ENCODE results near the gene SH3GL2. TPM values are rescaled to one million over a fixed set of nuclear protein-coding genes. Genes with fewer than 3 reads are reported as not detected.

The SH3GL2 gene
- total RNA-seq, 2 experiments from 2014 or later: not detected

DNA sequence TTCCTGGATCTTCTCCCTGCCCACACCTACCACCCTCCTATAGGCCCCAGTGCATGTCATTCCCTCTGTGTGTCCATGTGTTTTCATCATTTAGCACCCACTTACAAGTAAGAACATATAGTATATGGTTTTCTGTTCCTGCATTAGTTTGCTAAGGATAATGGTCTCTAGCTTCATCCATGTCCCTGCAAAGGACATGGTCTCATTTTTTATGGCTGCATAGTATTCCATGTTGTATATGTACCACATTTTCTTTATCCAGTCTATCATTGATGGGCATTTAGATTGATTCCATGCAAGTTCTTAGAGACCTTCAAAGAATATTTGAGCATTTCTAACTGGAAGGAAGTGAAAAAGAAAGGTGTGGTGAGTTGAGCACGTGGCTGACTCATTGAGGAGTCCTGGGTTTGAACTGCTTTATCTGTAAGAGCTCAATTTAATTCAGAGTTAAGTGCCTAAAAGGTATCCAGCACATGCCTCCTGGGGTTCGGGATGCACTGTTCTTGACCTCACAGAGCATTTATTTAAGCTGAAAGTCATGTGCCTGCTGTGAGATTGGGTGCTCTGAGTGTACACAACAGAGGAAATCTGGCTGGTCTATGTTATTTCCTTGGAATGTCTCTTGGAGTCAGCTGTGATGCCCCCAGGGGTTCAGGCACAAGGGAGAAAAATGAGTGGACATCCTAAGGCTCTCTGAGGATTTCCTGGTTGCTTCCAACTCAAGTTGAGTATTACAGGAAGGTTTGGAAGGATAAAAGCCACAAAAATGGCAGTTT, 56.4 kb downstream of the SH3GL2 start:
- H3K27me3 Mint-ChIP-seq (ENCODE audit: low read depth): no peaks in the 10 kb centered on the region
- POLR2A ChIA-PET: no interaction called here

DNA sequence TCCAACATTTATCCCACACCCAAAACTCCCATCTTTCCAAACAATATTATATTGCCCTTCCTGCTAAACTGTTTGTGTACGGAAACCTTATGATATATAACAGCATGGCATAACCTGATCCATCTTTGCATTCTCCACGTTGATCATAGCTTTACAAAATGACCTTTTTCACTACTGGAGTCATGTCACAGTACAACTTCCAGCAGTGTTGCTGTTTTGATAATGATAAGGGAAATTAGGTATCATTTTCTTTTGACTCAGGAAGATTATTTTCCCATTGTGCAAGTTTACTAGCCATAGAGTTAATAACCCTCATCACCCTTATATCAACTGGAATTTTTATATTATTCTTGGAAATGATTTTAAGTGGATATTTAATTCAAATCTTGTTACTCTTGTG, 57.5 kb downstream of the SH3GL2 start:
- DNase-seq (no peak), ATAC-seq (no peak)
- no peaks in the 10 kb centered on the region for H3K4me1 Mint-ChIP-seq (ENCODE audit: low read depth)
- no peaks in the 10 kb centered on the region for H3K27me3 Mint-ChIP-seq (ENCODE audit: low read depth)
- POLR2A ChIA-PET: no interaction called here
- H3K36me3 Mint-ChIP-seq (ENCODE audit: low read depth): no peaks in the 10 kb centered on the region
- no peak overlapping the region for H3K4me3 Mint-ChIP-seq
- CTCF ChIA-PET: no interaction called here
- H3K27ac Mint-ChIP-seq: no peak overlapping the region
- no peaks in the 10 kb centered on the region for H3K9me3 Mint-ChIP-seq (ENCODE audit: insufficient read depth)

More for the DNA sequence above, 56.4 kb downstream of the SH3GL2 start:
- Mint-ChIP-seq H3K27ac (no peak overlapping the region), H3K4me3 (no peak overlapping the region), H3K4me1 (ENCODE audit: low read depth) (no peaks in the 10 kb centered on the region), H3K36me3 (ENCODE audit: low read depth) (no peaks in the 10 kb centered on the region), H3K9me3 (ENCODE audit: insufficient read depth) (no peaks in the 10 kb centered on the region)
- CTCF ChIA-PET: no interaction called here
- DNase-seq: no peak
- no peak for ATAC-seq

DNA sequence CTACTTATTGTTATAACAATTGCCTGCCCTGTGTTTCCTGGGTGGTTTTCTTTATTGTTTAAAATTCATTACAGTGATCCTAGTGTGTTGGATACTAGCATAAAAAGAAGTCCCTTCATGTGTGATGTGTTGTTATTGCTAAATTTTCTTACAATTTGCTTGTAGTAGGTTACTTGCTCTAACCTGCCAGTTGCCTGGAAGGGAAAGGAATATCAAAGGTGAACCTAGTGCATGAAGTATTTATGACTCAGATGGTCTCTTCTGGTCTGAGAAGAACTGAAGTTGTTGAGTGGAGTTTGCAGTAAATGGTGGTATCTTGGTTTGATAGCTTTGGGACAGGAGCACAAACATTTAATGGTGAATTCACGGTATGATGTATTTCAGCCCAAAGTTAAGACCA, 58.0 kb downstream of the SH3GL2 start:
- Mint-ChIP-seq H3K4me3 (no peak overlapping the region), H3K27me3 (ENCODE audit: low read depth) (no peaks in the 10 kb centered on the region), H3K9me3 (ENCODE audit: insufficient read depth) (no peaks in the 10 kb centered on the region), H3K4me1 (ENCODE audit: low read depth) (no peaks in the 10 kb centered on the region), H3K27ac (no peak overlapping the region), H3K36me3 (ENCODE audit: low read depth) (no peaks in the 10 kb centered on the region)
- POLR2A ChIA-PET: no interaction called here
- DNase-seq: no peak
- ATAC-seq: no peak
- CTCF ChIA-PET: no interaction called here

DNA sequence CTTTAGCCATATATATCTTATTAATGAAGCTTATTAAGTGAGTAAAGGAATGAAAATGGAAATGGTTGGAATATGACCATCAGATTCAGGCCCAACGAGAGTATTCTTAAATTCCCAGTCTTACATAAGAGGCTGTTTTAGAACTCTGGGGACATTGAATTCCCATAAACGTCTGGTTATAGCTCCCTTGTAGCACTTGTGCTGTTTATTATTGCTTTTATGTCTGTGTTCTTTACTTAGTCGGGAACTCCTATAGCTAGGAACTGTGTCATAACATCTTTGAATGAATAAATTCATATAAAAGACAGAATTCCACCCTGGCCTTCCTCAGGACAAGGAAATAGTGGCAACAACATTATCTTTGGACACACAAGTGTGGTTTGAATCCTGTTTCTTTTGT, 58.4 kb downstream of the SH3GL2 start:
- Mint-ChIP-seq H3K9me3 (ENCODE audit: insufficient read depth) (no peaks in the 10 kb centered on the region), H3K36me3 (ENCODE audit: low read depth) (no peaks in the 10 kb centered on the region), H3K4me1 (ENCODE audit: low read depth) (no peaks in the 10 kb centered on the region), H3K27me3 (ENCODE audit: low read depth) (no peaks in the 10 kb centered on the region), H3K4me3 (no peak overlapping the region), H3K27ac (no peak overlapping the region)
- ATAC-seq (no peak), DNase-seq (no peak)
- POLR2A ChIA-PET: no interaction called here
- CTCF ChIA-PET: no interaction called here

DNA sequence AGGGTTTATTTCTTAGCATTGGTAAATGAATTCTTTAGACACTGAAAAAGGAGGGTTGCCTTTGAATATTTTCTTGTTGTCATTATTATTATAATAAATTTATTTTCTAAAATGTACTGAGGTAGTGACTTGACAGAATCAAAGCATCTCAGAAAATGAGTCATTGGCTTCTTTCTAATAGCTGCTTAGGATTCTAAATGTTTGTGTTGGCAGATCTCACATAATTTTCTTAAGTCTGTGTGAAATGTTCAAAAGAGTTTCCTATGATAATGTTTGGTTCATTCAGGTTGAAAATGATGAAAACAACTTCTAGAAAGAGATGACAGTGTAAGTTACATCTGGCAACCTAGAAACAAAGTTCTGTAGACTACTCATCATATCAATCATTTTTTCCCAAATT, 69.7 kb downstream of the SH3GL2 start:
- DNase-seq: no peak
- Mint-ChIP-seq H3K27me3 (ENCODE audit: low read depth) (no peaks in the 10 kb centered on the region), H3K9me3 (ENCODE audit: insufficient read depth) (no peaks in the 10 kb centered on the region), H3K4me3 (no peak overlapping the region), H3K4me1 (ENCODE audit: low read depth) (no peaks in the 10 kb centered on the region), H3K36me3 (ENCODE audit: low read depth) (no peaks in the 10 kb centered on the region), H3K27ac (no peak overlapping the region)
- no peak for ATAC-seq
- ChIA-PET POLR2A (no interaction called here), CTCF (no interaction called here)

DNA sequence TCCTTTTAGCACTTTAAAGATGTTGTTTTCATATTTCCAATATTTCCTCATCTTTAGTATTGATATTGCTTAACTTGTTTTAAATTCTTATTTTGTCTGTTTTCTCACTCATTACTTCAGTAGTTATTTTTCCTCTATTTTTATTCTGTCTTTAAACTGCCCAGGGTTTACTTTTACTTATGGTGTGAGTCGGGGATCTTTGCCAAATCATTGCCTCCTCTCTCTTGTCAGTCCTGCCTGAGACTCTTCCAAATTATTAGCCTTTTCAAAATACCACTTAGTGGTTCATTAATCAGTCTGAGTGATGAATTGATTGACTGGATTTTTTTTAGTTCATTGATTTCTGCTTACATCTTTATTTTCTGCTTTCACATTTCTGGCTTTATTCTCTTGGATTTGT, 72.9 kb downstream of the SH3GL2 start:
- DNase-seq (no peak), ATAC-seq (no peak)
- no peaks in the 10 kb centered on the region for H3K36me3 Mint-ChIP-seq (ENCODE audit: low read depth)
- no peak overlapping the region for H3K27ac Mint-ChIP-seq
- POLR2A ChIA-PET: interaction anchor here (0.7 kb wide), 1 partner anchor 101 kb away, joined by 3 read pairs; no protein-coding TSS in a partner anchor
- no peaks in the 10 kb centered on the region for H3K9me3 Mint-ChIP-seq (ENCODE audit: insufficient read depth)
- CTCF ChIA-PET: no interaction called here
- H3K4me3 Mint-ChIP-seq: no peak overlapping the region
- no peaks in the 10 kb centered on the region for H3K4me1 Mint-ChIP-seq (ENCODE audit: low read depth)
- H3K27me3 Mint-ChIP-seq (ENCODE audit: low read depth): no peaks in the 10 kb centered on the region

DNA sequence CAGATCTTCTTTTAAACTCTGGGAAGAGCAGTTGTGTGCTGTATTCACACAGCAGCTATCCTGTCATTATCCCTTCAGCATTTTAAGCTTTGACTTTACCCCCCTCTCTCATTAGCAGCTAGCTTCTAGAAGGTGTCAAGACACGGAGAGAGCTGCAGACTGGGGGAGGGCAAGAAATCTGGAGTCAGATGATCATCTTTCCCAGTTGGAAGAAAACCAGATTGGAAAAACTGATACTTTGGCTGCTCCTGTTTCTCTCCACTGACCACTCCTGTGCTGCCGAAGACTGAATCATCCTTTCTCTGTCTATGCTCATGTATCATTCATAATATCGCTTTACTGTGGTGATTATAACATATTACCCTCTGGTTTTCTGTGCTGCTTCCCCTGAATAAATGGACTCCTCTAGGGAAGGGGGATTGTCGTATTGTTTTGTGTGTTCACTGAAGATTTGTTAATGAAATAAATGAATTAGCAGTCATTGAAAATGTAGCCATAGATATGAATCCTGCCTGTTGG, 75.1 kb downstream of the SH3GL2 start:
- DNase-seq (no peak), ATAC-seq (no peak)
- ChIA-PET CTCF (no interaction called here), POLR2A (no interaction called here)
- Mint-ChIP-seq H3K4me3 (no peak overlapping the region), H3K27me3 (ENCODE audit: low read depth) (no peaks in the 10 kb centered on the region), H3K4me1 (ENCODE audit: low read depth) (no peaks in the 10 kb centered on the region), H3K36me3 (ENCODE audit: low read depth) (no peaks in the 10 kb centered on the region), H3K27ac (no peak overlapping the region), H3K9me3 (ENCODE audit: insufficient read depth) (no peaks in the 10 kb centered on the region)

DNA sequence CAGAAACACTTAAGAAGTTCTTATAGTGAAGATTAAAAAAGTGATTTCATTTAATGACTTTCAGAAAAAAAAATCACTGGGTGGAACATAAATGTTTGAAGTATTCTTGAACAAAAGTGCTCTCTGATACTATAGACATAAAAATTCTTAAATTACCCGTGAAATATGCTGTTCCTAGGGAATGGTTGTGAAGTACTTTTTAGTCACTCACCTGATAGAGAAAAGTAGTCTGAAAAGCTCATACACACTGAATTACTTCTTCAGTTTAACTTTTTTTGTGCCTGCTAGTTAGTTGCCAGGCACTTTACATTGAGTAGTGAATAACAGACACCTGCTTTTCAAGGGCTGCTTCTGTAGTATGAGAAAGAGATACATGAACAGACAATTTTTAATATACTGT, 78.0 kb downstream of the SH3GL2 start:
- H3K27me3 Mint-ChIP-seq (ENCODE audit: low read depth): no peaks in the 10 kb centered on the region
- CTCF ChIA-PET: no interaction called here

DNA sequence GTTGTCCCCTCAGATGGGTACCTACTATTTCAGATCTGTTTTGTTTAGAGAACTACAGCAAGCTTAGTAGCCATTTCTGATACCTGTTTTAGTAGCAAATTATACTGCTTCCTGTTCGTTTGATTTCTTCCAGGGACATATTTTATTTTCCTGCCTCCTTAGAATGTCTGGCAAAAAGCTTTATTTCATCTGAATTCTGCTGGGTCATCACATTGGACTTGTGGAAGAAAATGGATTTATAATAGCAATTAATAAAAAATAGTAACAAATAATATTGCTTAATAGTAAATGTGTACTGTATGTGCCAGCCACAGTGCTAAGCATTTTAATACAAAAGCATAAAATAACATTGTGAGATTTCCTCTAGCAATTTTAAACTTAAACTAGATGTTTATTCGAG, 79.4 kb downstream of the SH3GL2 start:
- no peak overlapping the region for H3K4me3 Mint-ChIP-seq
- DNase-seq: no peak
- H3K27ac Mint-ChIP-seq: no peak overlapping the region
- CTCF ChIA-PET: no interaction called here
- H3K4me1 Mint-ChIP-seq (ENCODE audit: low read depth): no peaks in the 10 kb centered on the region
- H3K9me3 Mint-ChIP-seq (ENCODE audit: insufficient read depth): no peaks in the 10 kb centered on the region
- POLR2A ChIA-PET: interaction anchor here (0.6 kb wide), 1 partner anchor 1718 kb away, joined by 3 read pairs; no protein-coding TSS in a partner anchor
- no peaks in the 10 kb centered on the region for H3K36me3 Mint-ChIP-seq (ENCODE audit: low read depth)
- no peaks in the 10 kb centered on the region for H3K27me3 Mint-ChIP-seq (ENCODE audit: low read depth)
- no peak for ATAC-seq

More for the DNA sequence above, 78.0 kb downstream of the SH3GL2 start:
- no peak for DNase-seq
- Mint-ChIP-seq H3K4me1 (ENCODE audit: low read depth) (no peaks in the 10 kb centered on the region), H3K9me3 (ENCODE audit: insufficient read depth) (no peaks in the 10 kb centered on the region), H3K36me3 (ENCODE audit: low read depth) (no peaks in the 10 kb centered on the region), H3K4me3 (no peak overlapping the region), H3K27ac (no peak overlapping the region)
- POLR2A ChIA-PET: no interaction called here
- ATAC-seq: no peak

DNA sequence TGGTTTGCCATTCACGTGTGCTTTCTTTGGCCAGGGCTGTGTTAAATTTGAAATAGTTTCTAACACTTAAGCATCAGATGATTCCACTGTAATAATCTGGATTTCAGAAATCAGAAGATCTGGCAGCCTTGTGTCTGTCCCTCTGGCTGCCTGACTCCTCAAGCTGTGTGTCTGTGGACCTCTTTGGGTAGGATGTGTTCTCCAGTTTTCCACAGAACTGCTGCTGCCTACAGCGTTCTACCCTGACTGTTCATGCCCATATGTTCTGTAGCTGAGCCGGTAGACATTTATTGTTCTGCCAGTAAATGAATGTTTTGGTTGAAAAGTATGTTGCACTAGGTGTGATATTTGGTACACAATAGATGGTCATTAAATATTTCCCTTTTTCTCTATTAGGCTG, 81.3 kb downstream of the SH3GL2 start:
- Mint-ChIP-seq H3K36me3 (ENCODE audit: low read depth) (no peaks in the 10 kb centered on the region), H3K27ac (no peak overlapping the region), H3K27me3 (ENCODE audit: low read depth) (no peaks in the 10 kb centered on the region), H3K4me1 (ENCODE audit: low read depth) (no peaks in the 10 kb centered on the region), H3K9me3 (ENCODE audit: insufficient read depth) (no peaks in the 10 kb centered on the region), H3K4me3 (no peak overlapping the region)
- ChIA-PET CTCF (no interaction called here), POLR2A (no interaction called here)
- ATAC-seq (no peak), DNase-seq (no peak)

DNA sequence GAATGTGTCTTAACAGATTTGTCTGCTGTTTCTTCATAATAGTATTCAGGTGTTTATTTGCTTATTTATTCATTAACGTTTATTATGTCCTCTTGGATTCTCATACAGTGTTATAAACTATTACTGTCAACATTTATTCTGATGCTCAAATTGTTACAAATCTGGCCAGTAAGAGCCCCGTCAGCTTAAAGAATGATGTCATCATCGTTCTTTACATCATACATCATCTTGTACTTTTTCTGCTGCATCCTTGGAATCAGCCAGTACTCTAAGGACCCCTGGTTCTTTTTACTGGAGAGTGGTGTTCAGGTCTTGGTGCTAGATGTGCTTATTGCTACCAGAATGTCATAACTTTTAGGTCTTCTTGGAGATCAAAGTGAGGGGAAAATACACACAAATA, 86.6 kb downstream of the SH3GL2 start:
- ATAC-seq (no peak), DNase-seq (no peak)
- peaks cover 3% of the 10 kb centered on the region for H3K9me3 Mint-ChIP-seq (ENCODE audit: insufficient read depth)
- POLR2A ChIA-PET: no interaction called here
- no peaks in the 10 kb centered on the region for H3K36me3 Mint-ChIP-seq (ENCODE audit: low read depth)
- H3K4me1 Mint-ChIP-seq (ENCODE audit: low read depth): no peaks in the 10 kb centered on the region
- no peak overlapping the region for H3K27ac Mint-ChIP-seq
- CTCF ChIA-PET: no interaction called here
- H3K4me3 Mint-ChIP-seq: no peak overlapping the region
- H3K27me3 Mint-ChIP-seq (ENCODE audit: low read depth): no peaks in the 10 kb centered on the region

DNA sequence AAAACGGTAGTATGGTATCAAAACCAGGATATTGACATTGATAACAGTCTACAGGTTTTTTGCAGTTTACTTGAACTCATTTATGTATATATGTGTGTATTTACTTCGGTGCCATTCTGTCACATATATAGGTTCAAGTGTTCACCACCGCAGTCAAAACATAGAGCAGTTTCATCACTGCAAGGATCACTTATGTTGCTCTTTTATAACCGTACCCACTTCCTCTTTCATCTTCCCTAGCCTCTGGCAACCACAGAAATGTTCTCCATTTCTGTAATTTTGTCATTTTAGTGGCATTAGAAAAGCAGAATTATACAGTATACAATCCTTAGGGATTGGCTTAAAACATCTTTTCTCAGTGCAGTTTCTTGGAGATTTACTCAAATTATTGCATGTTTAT, 90.3 kb downstream of the SH3GL2 start:
- ChIA-PET CTCF (no interaction called here), POLR2A (no interaction called here)
- Mint-ChIP-seq H3K9me3 (ENCODE audit: insufficient read depth) (peaks cover 3% of the 10 kb centered on the region), H3K4me1 (ENCODE audit: low read depth) (no peaks in the 10 kb centered on the region), H3K4me3 (no peak overlapping the region), H3K36me3 (ENCODE audit: low read depth) (no peaks in the 10 kb centered on the region), H3K27ac (no peak overlapping the region), H3K27me3 (ENCODE audit: low read depth) (no peaks in the 10 kb centered on the region)
- no peak for ATAC-seq
- DNase-seq: no peak

DNA sequence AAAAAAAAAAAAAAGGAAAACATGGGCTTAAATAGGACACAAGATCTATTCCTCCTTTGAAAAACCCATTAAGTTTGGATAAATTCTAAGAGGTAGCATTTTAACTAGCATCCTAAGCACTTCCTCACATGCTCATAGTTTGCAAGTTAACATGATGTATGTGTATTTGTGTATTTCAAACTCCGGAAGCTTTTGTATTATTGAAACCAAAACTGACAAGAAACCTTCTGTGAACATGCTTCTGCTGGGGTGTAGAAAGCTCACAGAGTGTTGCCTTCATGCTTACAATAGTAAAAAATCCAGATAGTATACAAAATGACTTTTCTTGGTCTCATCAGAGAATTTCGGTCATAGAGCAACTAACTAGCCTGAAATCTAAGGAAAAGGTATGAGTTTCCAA, 103.8 kb downstream of the SH3GL2 start:
- ATAC-seq (no peak), DNase-seq (no peak)
- Mint-ChIP-seq H3K9me3 (ENCODE audit: insufficient read depth) (peaks cover 3% of the 10 kb centered on the region), H3K27ac (no peak overlapping the region), H3K36me3 (ENCODE audit: low read depth) (no peaks in the 10 kb centered on the region), H3K4me1 (ENCODE audit: low read depth) (no peaks in the 10 kb centered on the region), H3K27me3 (ENCODE audit: low read depth) (no peaks in the 10 kb centered on the region), H3K4me3 (no peak overlapping the region)
- CTCF ChIA-PET: no interaction called here
- POLR2A ChIA-PET: no interaction called here

All from activated CD8-positive, alpha-beta T cell treated with anti-CD3 and anti-CD28 coated beads, Interleukin-2, amount 10 ng/mL, durations not matched to agents 7 days and 5 days (primary cell).